ENCODE data around the gene CCDC73. TPM values are rescaled to one million over a fixed set of nuclear protein-coding genes. Genes with fewer than 3 reads are reported as not detected.

The CCDC73 gene
- total and polyA plus RNA-seq, 7 donors, result not detected

DNA sequence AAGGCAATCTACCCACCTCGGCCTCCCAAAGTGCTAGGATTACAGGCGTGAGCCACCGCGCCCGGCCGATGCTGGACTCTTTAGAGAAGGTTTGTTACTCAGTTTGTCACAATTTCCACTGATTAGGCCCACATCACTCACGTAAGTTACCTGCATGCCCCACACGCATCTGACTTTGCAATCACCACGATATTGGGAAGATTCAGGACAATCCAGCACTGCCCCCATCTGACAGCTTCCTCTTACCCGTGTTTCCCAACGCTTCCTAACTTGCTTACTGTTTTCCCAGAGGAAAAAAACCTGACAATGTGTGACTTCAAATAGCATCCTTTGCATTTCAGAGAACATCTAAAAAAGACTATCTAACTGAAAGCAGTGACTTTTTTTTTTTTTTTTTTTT, 232.6 kb downstream of the CCDC73 start:
- no peak for TF ChIP-seq POLR2A (IDR thresholded peaks at IDR 0.05)
- TF ChIP-seq, protein P1, sequence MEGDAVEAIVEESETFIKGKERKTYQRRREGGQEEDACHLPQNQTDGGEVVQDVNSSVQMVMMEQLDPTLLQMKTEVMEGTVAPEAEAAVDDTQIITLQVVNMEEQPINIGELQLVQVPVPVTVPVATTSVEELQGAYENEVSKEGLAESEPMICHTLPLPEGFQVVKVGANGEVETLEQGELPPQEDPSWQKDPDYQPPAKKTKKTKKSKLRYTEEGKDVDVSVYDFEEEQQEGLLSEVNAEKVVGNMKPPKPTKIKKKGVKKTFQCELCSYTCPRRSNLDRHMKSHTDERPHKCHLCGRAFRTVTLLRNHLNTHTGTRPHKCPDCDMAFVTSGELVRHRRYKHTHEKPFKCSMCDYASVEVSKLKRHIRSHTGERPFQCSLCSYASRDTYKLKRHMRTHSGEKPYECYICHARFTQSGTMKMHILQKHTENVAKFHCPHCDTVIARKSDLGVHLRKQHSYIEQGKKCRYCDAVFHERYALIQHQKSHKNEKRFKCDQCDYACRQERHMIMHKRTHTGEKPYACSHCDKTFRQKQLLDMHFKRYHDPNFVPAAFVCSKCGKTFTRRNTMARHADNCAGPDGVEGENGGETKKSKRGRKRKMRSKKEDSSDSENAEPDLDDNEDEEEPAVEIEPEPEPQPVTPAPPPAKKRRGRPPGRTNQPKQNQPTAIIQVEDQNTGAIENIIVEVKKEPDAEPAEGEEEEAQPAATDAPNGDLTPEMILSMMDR (IDR thresholded peaks at IDR 0.05), result no peak
- TF ChIP-seq POLR2AphosphoS5 (IDR thresholded peaks at IDR 0.05), result no peak
- no peak for TF ChIP-seq EP300 (IDR thresholded peaks at IDR 0.05)
- intact Hi-C loops (cut with DNase I), result no loop called here
- Histone ChIP-seq H3K36me3 (no peaks in the 10 kb centered on the region), H3K4me3 (no peak overlapping the region), H3K27ac (no peak overlapping the region), H3K9me3 (no peaks in the 10 kb centered on the region), H3K4me1 (no peaks in the 10 kb centered on the region), H3K27me3 (no peaks in the 10 kb centered on the region)
- WGBS, 2 donors, result 76 to 91% methylated on average over 11 of the region's 11 CpGs
- DNase-seq, result no peak

DNA sequence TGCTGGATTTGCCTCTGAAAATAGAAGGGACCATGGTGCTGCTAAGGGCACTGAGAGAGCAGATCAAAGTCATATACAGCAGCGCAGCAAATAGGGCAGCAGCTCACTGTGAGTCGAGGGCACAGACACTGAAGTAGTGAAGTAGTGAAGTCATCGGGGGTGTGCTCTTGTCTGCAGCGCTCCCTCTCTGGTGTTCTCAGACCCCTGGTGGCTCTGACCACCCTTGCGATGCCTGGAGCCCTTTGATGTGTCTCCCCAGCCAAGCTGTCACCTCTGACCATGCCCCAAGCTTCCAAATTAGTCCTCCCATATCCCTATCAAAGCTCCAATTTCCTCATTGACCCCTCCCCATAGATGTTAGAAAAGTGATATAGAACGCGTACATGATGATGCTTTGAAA, 238.6 kb downstream of the CCDC73 start:
- Histone ChIP-seq H3K9me3 (no peaks in the 10 kb centered on the region), H3K27ac (no peak overlapping the region), H3K27me3 (no peaks in the 10 kb centered on the region), H3K36me3 (no peaks in the 10 kb centered on the region), H3K4me1 (no peaks in the 10 kb centered on the region), H3K4me3 (no peak overlapping the region)
- no peak for DNase-seq
- TF ChIP-seq, protein P1 (IDR thresholded peaks at IDR 0.05), result no peak
- intact Hi-C loops (cut with DNase I), result no loop called here
- WGBS, 2 donors, result 85 to 89% methylated on average over 7 of the region's 7 CpGs

DNA sequence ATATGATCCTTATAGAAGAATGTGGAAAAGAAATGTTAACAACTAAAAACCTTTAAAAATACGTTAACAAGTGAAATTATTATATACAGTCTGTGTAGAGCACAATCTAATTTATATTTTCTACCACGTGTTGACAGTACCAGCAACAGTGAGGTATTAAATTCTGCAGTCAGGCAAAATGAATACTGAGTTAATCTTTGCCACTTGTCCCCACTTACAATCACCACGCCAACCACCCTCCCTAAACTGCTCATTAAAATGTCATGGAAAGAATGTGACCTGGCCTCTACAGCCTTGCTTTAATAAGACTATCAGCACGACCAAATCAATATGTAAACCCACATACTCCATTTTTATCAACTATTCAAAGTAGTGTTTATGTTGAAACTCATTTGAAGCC, 239.4 kb downstream of the CCDC73 start:
- H3K36me3 ChIP-seq, result no peaks in the 10 kb centered on the region
- intact Hi-C loops (cut with DNase I), result no loop called here
- H3K27me3 ChIP-seq, result no peaks in the 10 kb centered on the region
- H3K4me3 ChIP-seq, result no peak overlapping the region
- no peaks in the 10 kb centered on the region for H3K9me3 ChIP-seq
- 19 to 42% methylated on average over 4 of the region's 4 CpGs for WGBS, 2 donors
- no peak for DNase-seq
- no peak overlapping the region for H3K27ac ChIP-seq
- no peaks in the 10 kb centered on the region for H3K4me1 ChIP-seq
- no peak for TF ChIP-seq EP300 (IDR thresholded peaks at IDR 0.05)
- no peak for TF ChIP-seq POLR2A (IDR thresholded peaks at IDR 0.05)

Other genes starting within 250 kb of the CCDC73 start
- gene EIF3M, start 210.8 kb downstream of the CCDC73 start, total RNA-seq, result 100 to 1,000 TPM; 337 to 585 (median 347) TPM
- gene EIF3M, start 210.8 kb downstream of the CCDC73 start, polyA plus RNA-seq, result 100 to 1,000 TPM; 215 to 283 (median 266) TPM
- 1 to 10 TPM; 1.6 to 2.1 (median 1.7) TPM for gene PRRG4, start 35.3 kb upstream of the CCDC73 start, total RNA-seq
- gene PRRG4, start 35.3 kb upstream of the CCDC73 start, polyA plus RNA-seq, result 1 to 10 TPM; 4.8 to 6.2 (median 5.3) TPM
- 10 to 100 TPM; 24.6 to 41.0 (median 29.4) TPM for gene QSER1, start 98.1 kb upstream of the CCDC73 start, total RNA-seq
- gene QSER1, start 98.1 kb upstream of the CCDC73 start, polyA plus RNA-seq, result 1 to 10 TPM; 1.2 to 5.2 (median 3.5) TPM
- gene DEPDC7, start 221.2 kb upstream of the CCDC73 start, total RNA-seq, result 1 to 10 TPM; 2.0 to 7.5 (median 3.1) TPM
- 1 to 10 TPM; 2.0 to 6.5 (median 6.0) TPM for gene DEPDC7, start 221.2 kb upstream of the CCDC73 start, polyA plus RNA-seq
- gene TCP11L1, start 244.9 kb upstream of the CCDC73 start, total RNA-seq, result 10 to 100 TPM; 38.7 to 70.3 (median 42.7) TPM
- 1 to 10 TPM; 4.2 to 8.1 (median 7.7) TPM for gene TCP11L1, start 244.9 kb upstream of the CCDC73 start, polyA plus RNA-seq